ENCODE measurements around the gene SPAG16.

The SPAG16 gene

GRCh38 chr2:214389334-214389733 lies 1105.1 kb downstream of the SPAG16 start:
- TF ChIP-seq ZC3H10 (CRISPR knock-in tag; IDR thresholded peaks at IDR 0.05) (no peak), POU6F1 (CRISPR knock-in tag; IDR thresholded peaks at IDR 0.05; ENCODE audit: borderline replicate concordance, low read depth) (no peak), ISL1 (CRISPR knock-in tag; IDR thresholded peaks at IDR 0.05) (no peak), OSR1 (CRISPR knock-in tag; IDR thresholded peaks at IDR 0.05) (no peak), TSHZ2 (CRISPR knock-in tag; IDR thresholded peaks at IDR 0.05) (no peak), PPARA (CRISPR knock-in tag; IDR thresholded peaks at IDR 0.05; ENCODE audit: borderline replicate concordance) (no peak), ZNF8 (CRISPR knock-in tag; IDR thresholded peaks at IDR 0.05) (no peak), ARNTL (CRISPR knock-in tag; IDR thresholded peaks at IDR 0.05; ENCODE audit: borderline replicate concordance, low read depth) (no peak), ZFP3 (CRISPR knock-in tag; IDR thresholded peaks at IDR 0.05) (no peak), SNAI2 (CRISPR knock-in tag; IDR thresholded peaks at IDR 0.05) (no peak), ZNF70 (CRISPR knock-in tag; IDR thresholded peaks at IDR 0.05) (no peak), RARB (CRISPR knock-in tag; IDR thresholded peaks at IDR 0.05) (no peak)

GRCh38 chr2:214393796-214394195 lies 1109.5 kb downstream of the SPAG16 start:
- ATAC-seq = no peak

More at GRCh38 chr2:214389334-214389733, 1105.1 kb downstream of the SPAG16 start:
- ATAC-seq = no peak

GRCh38 chr2:214395040-214395439 lies 1110.8 kb downstream of the SPAG16 start:
- TF ChIP-seq GLIS3 (CRISPR knock-in tag; IDR thresholded peaks at IDR 0.05) (no peak), ZC3H10 (CRISPR knock-in tag; IDR thresholded peaks at IDR 0.05) (no peak), ZFP30 (CRISPR knock-in tag; IDR thresholded peaks at IDR 0.05) (no peak), CSRNP3 (CRISPR knock-in tag; IDR thresholded peaks at IDR 0.05) (no peak), ZNF8 (CRISPR knock-in tag; IDR thresholded peaks at IDR 0.05) (no peak), PATZ1 (CRISPR knock-in tag; IDR thresholded peaks at IDR 0.05; ENCODE audit: borderline replicate concordance) (no peak), PPARA (CRISPR knock-in tag; IDR thresholded peaks at IDR 0.05; ENCODE audit: borderline replicate concordance) (no peak), BACH2 (CRISPR knock-in tag; IDR thresholded peaks at IDR 0.05; ENCODE audit: borderline replicate concordance) (no peak)
- ATAC-seq = no peak

More at GRCh38 chr2:214393796-214394195, 1109.5 kb downstream of the SPAG16 start:
- no peak for TF ChIP-seq CSDC2 (CRISPR knock-in tag; IDR thresholded peaks at IDR 0.05)

GRCh38 chr2:214401580-214401979 lies 1117.3 kb downstream of the SPAG16 start:
- ATAC-seq = no peak
- TF ChIP-seq PPARA (CRISPR knock-in tag; IDR thresholded peaks at IDR 0.05; ENCODE audit: borderline replicate concordance) = no peak
- no peak for TF ChIP-seq ZNF70 (CRISPR knock-in tag; IDR thresholded peaks at IDR 0.05)
- no peak for TF ChIP-seq SNAI2 (CRISPR knock-in tag; IDR thresholded peaks at IDR 0.05)
- no peak for TF ChIP-seq ISL1 (CRISPR knock-in tag; IDR thresholded peaks at IDR 0.05)
- TF ChIP-seq PATZ1 (CRISPR knock-in tag; IDR thresholded peaks at IDR 0.05; ENCODE audit: borderline replicate concordance) = no peak
- TF ChIP-seq TSHZ2 (CRISPR knock-in tag; IDR thresholded peaks at IDR 0.05) = no peak
- no peak for TF ChIP-seq OSR1 (CRISPR knock-in tag; IDR thresholded peaks at IDR 0.05)
- TF ChIP-seq TOX (CRISPR knock-in tag; IDR thresholded peaks at IDR 0.05; ENCODE audit: borderline replicate concordance) = no peak
- TF ChIP-seq CSRNP3 (CRISPR knock-in tag; IDR thresholded peaks at IDR 0.05) = no peak
- no peak for TF ChIP-seq CREB5 (CRISPR knock-in tag; IDR thresholded peaks at IDR 0.05; ENCODE audit: low read depth)
